Testis (tissue), 3 donors: ENCODE measurements around the gene IGFALS. TPM values are rescaled to one million over a fixed set of nuclear protein-coding genes. Genes with fewer than 3 reads are reported as not detected.

Source experiments
- DNase-seq: peaks from one replicate; pipeline ENCODE4 v3.0.0-alpha.2; 2019
- H3K27ac ChIP-seq, 2 donors: fragments of 200-600 bp; sonication (generic); one replicate each; pipeline ENCODE4 v1.5.1; 2019
- H3K27me3 ChIP-seq: fragments of 200-600 bp; sonication (generic); one replicate; pipeline ENCODE4 v1.5.1; 2019
- H3K36me3 ChIP-seq: fragments of 200-600 bp; sonication (generic); one replicate; pipeline ENCODE4 v1.5.1; 2017; ENCODE audit warnings: low read depth; ENCODE audit errors: missing control alignments
- H3K4me1 ChIP-seq: fragments of 200-600 bp; sonication (generic); one replicate; pipeline ENCODE4 v1.5.1; 2019
- H3K4me3 ChIP-seq, 2 donors: fragments of 200-600 bp; sonication (generic); one replicate each; pipeline ENCODE4 v1.5.1; 2017 to 2019
- H3K9me3 ChIP-seq: fragments of 200-600 bp; sonication (generic); one replicate; pipeline ENCODE4 v1.5.1; 2017
- POLR2A ChIP-seq: fragments of 450-650 bp; IDR thresholded peaks from one replicate; pipeline ENCODE4 v1.6.1; 2017; ENCODE audit warnings: antibody characterized with exemption, mild to moderate bottlenecking, moderate library complexity
- WGBS, 2 donors: methylation state at CpG; one replicate each; pipeline ENCODE4 v1.1.5; 2018; 5-methylcytosine and 5-hydroxymethylcytosine counted together
- intact Hi-C: fragments of 100-400 bp; cut with DNase I; formaldehyde crosslinking; loops from one replicate; pipeline ENCODE4 v1.15.1; 2023; ENCODE audit warnings: low total_unique reads
- polyA plus RNA-seq: library from polyadenylated mRNA; stranded (reverse); fragments of 350-450 nt; fragmentation: Illumina TruSeq; extraction: RNeasy Lipid Tissue Mini Kit (QIAGEN cat#74804); gene quantifications from one replicate; pipeline ENCODE4 v1.2.3, GENCODE V29; 2014; ENCODE audit warnings: low read depth, low replicate concordance; ENCODE audit not compliant: insufficient read depth
- total RNA-seq, 2 donors: library from RNA; depleted of rRNA; stranded (reverse); fragments of >200 nt; gene quantifications; one replicate each; pipeline ENCODE4 v1.2.3, GENCODE V29; 2016
- TF ChIP-seq, protein P1 (sequence below), 3 experiments: fragments of 450-650 bp in 2 of 3; fragments of 200-600 bp in 1 of 3; sonication (generic) in 1 of 3; IDR thresholded peaks; one replicate each; pipeline ENCODE4 v1.5.1; 2016 to 2019; ENCODE audit warnings: antibody characterized with exemption in 3 of 3, mild to moderate bottlenecking in 2 of 3, moderate library complexity in 1 of 3

IGFALS gene
- total and polyA plus RNA-seq, 3 donors from 2014 or later = 0.38 to 6.7 (median 3.2) TPM

DNA sequence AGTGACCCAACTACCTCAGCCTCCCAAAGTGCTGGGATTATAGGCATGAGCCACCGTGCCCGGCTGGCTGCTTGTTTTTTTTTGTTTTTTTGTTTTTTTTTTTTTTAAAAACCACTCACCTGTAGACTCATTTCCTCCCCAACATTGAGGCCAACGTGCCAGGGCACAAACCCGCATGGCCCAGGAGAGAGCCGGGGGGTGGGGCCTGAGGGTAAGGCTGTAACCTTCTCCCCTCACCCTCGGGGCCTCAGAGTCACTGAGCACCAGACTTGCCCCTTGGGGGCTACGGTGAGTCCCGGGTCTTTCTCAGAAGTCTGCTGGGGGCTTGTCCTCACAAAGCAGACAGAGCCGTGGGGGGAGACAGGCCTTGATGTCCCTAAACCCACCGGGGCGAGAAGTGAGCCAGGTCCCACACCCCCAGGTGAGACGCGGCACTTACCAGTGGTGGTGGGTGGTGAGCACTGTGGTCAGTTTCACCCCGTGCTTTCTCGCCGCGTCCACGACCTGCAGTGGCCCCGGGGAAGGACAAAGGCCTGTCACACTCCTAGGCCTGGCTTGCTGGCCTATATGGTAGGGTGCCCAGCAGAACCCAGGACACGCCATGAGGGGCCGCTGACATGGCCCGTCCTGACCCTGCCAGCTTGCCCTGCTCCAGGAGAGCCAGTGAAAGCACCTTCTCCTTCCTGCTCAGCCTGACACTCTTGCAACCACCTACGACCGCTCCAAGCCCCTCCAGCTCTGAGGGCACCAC, 28.5 kb upstream of the IGFALS start:
- H3K9me3 ChIP-seq = no peaks in the 10 kb centered on the region
- no peak overlapping the region for H3K27ac ChIP-seq
- H3K4me3 ChIP-seq = no peak overlapping the region
- peaks cover 19% of the 10 kb centered on the region for H3K4me1 ChIP-seq
- H3K27me3 ChIP-seq = no peaks in the 10 kb centered on the region
- DNase-seq = no peak
- WGBS, 2 donors = 96 to 97% methylated on average over 15 to 23 of the region's 24 CpGs
- no peaks in the 10 kb centered on the region for H3K36me3 ChIP-seq
- intact Hi-C loops = no loop called here
- no peak for TF ChIP-seq POLR2A
- TF ChIP-seq, protein P1, sequence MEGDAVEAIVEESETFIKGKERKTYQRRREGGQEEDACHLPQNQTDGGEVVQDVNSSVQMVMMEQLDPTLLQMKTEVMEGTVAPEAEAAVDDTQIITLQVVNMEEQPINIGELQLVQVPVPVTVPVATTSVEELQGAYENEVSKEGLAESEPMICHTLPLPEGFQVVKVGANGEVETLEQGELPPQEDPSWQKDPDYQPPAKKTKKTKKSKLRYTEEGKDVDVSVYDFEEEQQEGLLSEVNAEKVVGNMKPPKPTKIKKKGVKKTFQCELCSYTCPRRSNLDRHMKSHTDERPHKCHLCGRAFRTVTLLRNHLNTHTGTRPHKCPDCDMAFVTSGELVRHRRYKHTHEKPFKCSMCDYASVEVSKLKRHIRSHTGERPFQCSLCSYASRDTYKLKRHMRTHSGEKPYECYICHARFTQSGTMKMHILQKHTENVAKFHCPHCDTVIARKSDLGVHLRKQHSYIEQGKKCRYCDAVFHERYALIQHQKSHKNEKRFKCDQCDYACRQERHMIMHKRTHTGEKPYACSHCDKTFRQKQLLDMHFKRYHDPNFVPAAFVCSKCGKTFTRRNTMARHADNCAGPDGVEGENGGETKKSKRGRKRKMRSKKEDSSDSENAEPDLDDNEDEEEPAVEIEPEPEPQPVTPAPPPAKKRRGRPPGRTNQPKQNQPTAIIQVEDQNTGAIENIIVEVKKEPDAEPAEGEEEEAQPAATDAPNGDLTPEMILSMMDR (IDR thresholded peaks at IDR 0.05) = no peak

- intact Hi-C loops = no loop called here
- Histone ChIP-seq H3K4me1 (peaks cover 19% of the 10 kb centered on the region), H3K9me3 (no peaks in the 10 kb centered on the region), H3K4me3 (no peak overlapping the region), H3K27ac (no peak overlapping the region), H3K36me3 (no peaks in the 10 kb centered on the region), H3K27me3 (no peaks in the 10 kb centered on the region)
- DNase-seq = no peak
- 85 to 91% methylated on average over 7 to 11 of the region's 12 CpGs for WGBS, 2 donors
- TF ChIP-seq, protein P1 (IDR thresholded peaks at IDR 0.05) = no peak
- TF ChIP-seq POLR2A = no peak
Observed at GRCh38 chr16:1820946-1821290, 27.4 kb upstream of the IGFALS start.

GRCh38 chr16:1820096-1820945, 26.8 kb upstream of the IGFALS start:
- 84 to 98% methylated on average over 9 to 24 of the region's 25 CpGs for WGBS, 2 donors
- no peak overlapping the region for H3K4me3 ChIP-seq
- TF ChIP-seq, protein P1 (IDR thresholded peaks at IDR 0.05) = no peak
- TF ChIP-seq POLR2A = no peak
- no peaks in the 10 kb centered on the region for H3K27me3 ChIP-seq
- H3K9me3 ChIP-seq = no peaks in the 10 kb centered on the region
- no peak for DNase-seq
- peaks cover 14% of the 10 kb centered on the region for H3K4me1 ChIP-seq
- intact Hi-C loops = no loop called here
- H3K36me3 ChIP-seq = no peaks in the 10 kb centered on the region
- H3K27ac ChIP-seq = no peak overlapping the region

DNA sequence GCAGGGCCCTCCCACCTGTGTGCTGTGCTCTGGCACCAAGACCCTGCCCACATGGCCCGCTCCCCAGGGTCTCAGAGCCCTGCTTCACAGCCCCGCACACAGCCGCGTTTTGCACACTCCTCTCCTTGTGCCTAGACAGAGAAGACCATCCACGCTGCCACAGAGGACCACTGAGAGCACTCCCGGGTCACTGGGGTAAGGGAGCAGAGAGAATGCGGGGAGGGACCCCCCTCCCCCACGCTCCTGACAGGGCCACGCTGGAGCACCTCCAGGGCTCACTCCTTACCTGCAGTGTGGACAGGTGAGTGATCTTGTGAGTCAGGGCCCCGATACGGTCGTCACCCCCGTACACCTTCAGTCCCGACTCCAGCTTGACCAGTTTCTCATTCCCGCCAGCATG, 26.1 kb upstream of the IGFALS start:
- intact Hi-C loops = no loop called here
- DNase-seq = no peak
- 94 to 98% methylated on average over 13 to 15 of the region's 15 CpGs for WGBS, 2 donors

More for the DNA sequence above, 26.1 kb upstream of the IGFALS start:
- no peaks in the 10 kb centered on the region for H3K36me3 ChIP-seq
- no peak overlapping the region for H3K27ac ChIP-seq
- H3K4me3 ChIP-seq = no peak overlapping the region
- H3K4me1 ChIP-seq = peaks cover 9% of the 10 kb centered on the region
- no peaks in the 10 kb centered on the region for H3K27me3 ChIP-seq
- no peak for TF ChIP-seq POLR2A
- TF ChIP-seq, protein P1 (IDR thresholded peaks at IDR 0.05) = no peak
- no peaks in the 10 kb centered on the region for H3K9me3 ChIP-seq
